ENCODE measurements around the gene REPS2.

REPS2 gene

DNA sequence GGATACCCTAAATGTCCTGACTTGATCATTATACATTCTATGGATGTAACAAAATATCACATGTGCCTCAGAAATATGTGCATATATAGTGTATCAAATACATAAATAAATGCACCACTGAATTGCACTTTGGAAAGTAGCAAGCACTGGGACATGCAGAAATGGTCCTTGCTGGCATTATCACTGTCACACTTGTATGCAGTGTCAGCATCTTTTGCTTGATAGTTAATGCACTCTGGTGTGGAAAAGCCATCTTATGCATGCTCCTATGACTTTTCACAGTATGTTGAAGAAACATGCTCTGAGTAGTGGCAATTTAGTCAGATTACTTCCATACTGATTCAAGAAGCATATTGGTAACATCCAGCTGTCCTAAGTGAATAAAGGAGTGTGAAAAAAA is 27.5 kb upstream of the REPS2 start:
- no peaks in the 10 kb centered on the region for H3K27me3 ChIP-seq (ENCODE audit: control insufficient read depth, low read length)
- TF ChIP-seq, protein P1, sequence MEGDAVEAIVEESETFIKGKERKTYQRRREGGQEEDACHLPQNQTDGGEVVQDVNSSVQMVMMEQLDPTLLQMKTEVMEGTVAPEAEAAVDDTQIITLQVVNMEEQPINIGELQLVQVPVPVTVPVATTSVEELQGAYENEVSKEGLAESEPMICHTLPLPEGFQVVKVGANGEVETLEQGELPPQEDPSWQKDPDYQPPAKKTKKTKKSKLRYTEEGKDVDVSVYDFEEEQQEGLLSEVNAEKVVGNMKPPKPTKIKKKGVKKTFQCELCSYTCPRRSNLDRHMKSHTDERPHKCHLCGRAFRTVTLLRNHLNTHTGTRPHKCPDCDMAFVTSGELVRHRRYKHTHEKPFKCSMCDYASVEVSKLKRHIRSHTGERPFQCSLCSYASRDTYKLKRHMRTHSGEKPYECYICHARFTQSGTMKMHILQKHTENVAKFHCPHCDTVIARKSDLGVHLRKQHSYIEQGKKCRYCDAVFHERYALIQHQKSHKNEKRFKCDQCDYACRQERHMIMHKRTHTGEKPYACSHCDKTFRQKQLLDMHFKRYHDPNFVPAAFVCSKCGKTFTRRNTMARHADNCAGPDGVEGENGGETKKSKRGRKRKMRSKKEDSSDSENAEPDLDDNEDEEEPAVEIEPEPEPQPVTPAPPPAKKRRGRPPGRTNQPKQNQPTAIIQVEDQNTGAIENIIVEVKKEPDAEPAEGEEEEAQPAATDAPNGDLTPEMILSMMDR (IDR thresholded peaks at IDR 0.05; ENCODE audit: low read depth, low read length, poor library complexity, severe bottlenecking) = no peak
- no peak for TF ChIP-seq EZH2phosphoT487 (IDR thresholded peaks at IDR 0.05; ENCODE audit: borderline replicate concordance, low read length)
- no peaks in the 10 kb centered on the region for H3K9me2 ChIP-seq (replicated peaks; ENCODE audit: control insufficient read depth, low read length)
- no peaks in the 10 kb centered on the region for H3K9me3 ChIP-seq (ENCODE audit: control insufficient read depth, insufficient read depth, low read length)
- H3K4me1 ChIP-seq (ENCODE audit: control insufficient read depth, low read length) = no peaks in the 10 kb centered on the region
- H3K4me3 ChIP-seq (ENCODE audit: low read length) = no peak overlapping the region
- no peak overlapping the region for H3K27ac ChIP-seq (ENCODE audit: low read depth, low read length)
- H4K20me1 ChIP-seq (ENCODE audit: control insufficient read depth, insufficient read depth, low read depth, low read length) = no peaks in the 10 kb centered on the region
- H3K36me3 ChIP-seq (ENCODE audit: control insufficient read depth, low read length) = no peaks in the 10 kb centered on the region
- no peaks in the 10 kb centered on the region for H3F3A ChIP-seq (ENCODE audit: control insufficient read depth, insufficient read depth)
- no peak overlapping the region for H3K4me2 ChIP-seq (ENCODE audit: low read length)
- H3K79me2 ChIP-seq (ENCODE audit: control insufficient read depth, low read length) = no peaks in the 10 kb centered on the region

DNA sequence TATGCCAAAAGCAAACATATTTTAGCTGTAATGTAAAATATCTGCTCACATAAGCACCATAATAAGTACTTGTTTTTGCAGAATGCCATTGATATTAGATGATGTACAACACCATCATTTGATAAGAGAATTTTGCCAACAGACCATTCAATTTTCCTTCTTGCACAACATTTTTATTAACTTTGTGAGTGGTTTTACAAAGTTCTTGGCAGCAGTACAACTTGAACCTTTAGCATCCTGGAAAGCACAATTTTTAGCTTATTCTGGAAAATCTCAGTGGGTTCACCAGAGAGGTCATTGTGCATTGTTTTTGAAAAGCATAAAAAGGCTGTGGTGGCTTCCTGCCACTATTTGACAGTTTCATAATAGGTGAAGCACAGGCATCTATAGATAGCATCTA is 26.4 kb upstream of the REPS2 start:
- Histone ChIP-seq H3K27ac (ENCODE audit: low read depth, low read length) (no peak overlapping the region), H3K27me3 (ENCODE audit: control insufficient read depth, low read length) (no peaks in the 10 kb centered on the region), H3K4me3 (ENCODE audit: low read length) (no peak overlapping the region), H3F3A (ENCODE audit: control insufficient read depth, insufficient read depth) (no peaks in the 10 kb centered on the region), H4K20me1 (ENCODE audit: control insufficient read depth, insufficient read depth, low read depth, low read length) (no peaks in the 10 kb centered on the region), H3K4me2 (ENCODE audit: low read length) (no peak overlapping the region), H3K4me1 (ENCODE audit: control insufficient read depth, low read length) (no peaks in the 10 kb centered on the region), H3K79me2 (ENCODE audit: control insufficient read depth, low read length) (no peaks in the 10 kb centered on the region), H3K9me3 (ENCODE audit: control insufficient read depth, insufficient read depth, low read length) (no peaks in the 10 kb centered on the region), H3K9me2 (replicated peaks; ENCODE audit: control insufficient read depth, low read length) (no peaks in the 10 kb centered on the region), H3K36me3 (ENCODE audit: control insufficient read depth, low read length) (no peaks in the 10 kb centered on the region)
- TF ChIP-seq, protein P1 (IDR thresholded peaks at IDR 0.05; ENCODE audit: low read depth, low read length, poor library complexity, severe bottlenecking) = no peak
- no peak for TF ChIP-seq EZH2phosphoT487 (IDR thresholded peaks at IDR 0.05; ENCODE audit: borderline replicate concordance, low read length)

DNA sequence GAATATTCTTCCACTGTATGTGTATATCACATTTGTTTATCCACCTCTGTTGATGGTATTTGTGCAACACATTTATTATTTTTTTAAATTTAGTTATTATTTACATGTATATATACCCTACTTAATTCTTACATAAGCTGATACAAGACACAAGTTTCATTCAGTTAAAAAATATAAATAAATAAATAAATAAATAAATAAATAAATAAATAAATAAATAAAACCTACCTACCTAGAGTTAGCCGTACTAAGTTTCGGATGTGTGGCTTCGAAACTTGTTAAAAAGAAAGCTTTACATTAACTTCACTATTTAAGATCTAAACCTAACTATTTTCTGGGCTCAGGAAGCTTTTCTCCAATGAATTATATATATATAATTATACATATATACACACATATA is 23.3 kb upstream of the REPS2 start:
- Histone ChIP-seq H3F3A (ENCODE audit: control insufficient read depth, insufficient read depth) (no peaks in the 10 kb centered on the region), H3K36me3 (ENCODE audit: control insufficient read depth, low read length) (no peaks in the 10 kb centered on the region), H3K27me3 (ENCODE audit: control insufficient read depth, low read length) (no peaks in the 10 kb centered on the region), H3K4me3 (ENCODE audit: low read length) (no peak overlapping the region), H3K4me1 (ENCODE audit: control insufficient read depth, low read length) (no peaks in the 10 kb centered on the region), H3K9me3 (ENCODE audit: control insufficient read depth, insufficient read depth, low read length) (no peaks in the 10 kb centered on the region), H3K4me2 (ENCODE audit: low read length) (no peak overlapping the region), H3K79me2 (ENCODE audit: control insufficient read depth, low read length) (no peaks in the 10 kb centered on the region), H4K20me1 (ENCODE audit: control insufficient read depth, insufficient read depth, low read depth, low read length) (no peaks in the 10 kb centered on the region), H3K27ac (ENCODE audit: low read depth, low read length) (no peak overlapping the region), H3K9me2 (replicated peaks; ENCODE audit: control insufficient read depth, low read length) (no peaks in the 10 kb centered on the region)
- TF ChIP-seq EZH2phosphoT487 (IDR thresholded peaks at IDR 0.05; ENCODE audit: borderline replicate concordance, low read length) = no peak
- TF ChIP-seq, protein P1 (IDR thresholded peaks at IDR 0.05; ENCODE audit: low read depth, low read length, poor library complexity, severe bottlenecking) = no peak

Measured in DOHH2 (cell line).